COLO668 (cell line): ENCODE measurements around the gene FBXL14.

Experiments used
- DNase-seq: peaks from one replicate; lab custom pipeline; 2025; ENCODE audit not compliant: unreplicated experiment; lab: John Stamatoyannopoulos, UW

The FBXL14 gene

DNA sequence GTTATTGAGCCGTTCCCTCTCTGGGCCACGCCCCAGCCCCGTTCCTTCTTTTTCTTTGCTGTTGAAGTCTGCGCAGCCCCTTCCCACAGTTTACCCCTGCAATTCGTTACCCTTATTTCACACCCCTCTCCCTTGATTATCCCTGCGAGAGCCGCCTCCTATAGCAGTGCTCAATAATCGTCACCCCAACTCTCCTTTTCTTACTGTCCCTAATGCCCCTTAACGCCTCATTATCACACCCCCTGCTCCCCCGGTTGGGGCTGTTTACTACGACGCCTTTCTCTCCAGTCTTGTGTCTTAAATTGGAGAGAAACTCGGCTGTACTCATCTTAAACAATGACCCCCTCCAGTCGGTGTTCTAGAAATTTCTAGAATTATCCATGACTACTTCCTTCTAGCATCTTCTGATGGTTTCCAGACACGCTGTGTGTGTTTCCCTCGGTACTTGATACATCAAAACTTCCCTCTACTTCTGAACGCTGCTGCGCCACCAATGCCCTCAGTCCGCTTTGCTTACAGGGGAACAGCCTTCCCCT lies 713 bp upstream of the FBXL14 start:
- DNase-seq, result no peak

DNA sequence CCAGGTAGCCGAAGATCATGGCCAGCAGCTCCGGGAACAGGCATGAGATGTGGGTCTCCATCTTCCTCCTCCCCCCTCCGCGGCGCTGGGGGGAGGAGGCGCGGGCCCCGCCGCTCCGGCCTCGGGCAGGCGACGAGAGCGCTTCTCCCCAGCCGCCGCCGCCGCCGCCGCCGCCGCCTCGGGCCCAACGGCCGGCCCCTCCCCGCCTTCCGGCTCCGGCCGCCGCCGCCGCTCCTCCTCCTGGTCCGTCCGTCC lies 448 bp downstream of the FBXL14 start:
- no peak for DNase-seq

DNA sequence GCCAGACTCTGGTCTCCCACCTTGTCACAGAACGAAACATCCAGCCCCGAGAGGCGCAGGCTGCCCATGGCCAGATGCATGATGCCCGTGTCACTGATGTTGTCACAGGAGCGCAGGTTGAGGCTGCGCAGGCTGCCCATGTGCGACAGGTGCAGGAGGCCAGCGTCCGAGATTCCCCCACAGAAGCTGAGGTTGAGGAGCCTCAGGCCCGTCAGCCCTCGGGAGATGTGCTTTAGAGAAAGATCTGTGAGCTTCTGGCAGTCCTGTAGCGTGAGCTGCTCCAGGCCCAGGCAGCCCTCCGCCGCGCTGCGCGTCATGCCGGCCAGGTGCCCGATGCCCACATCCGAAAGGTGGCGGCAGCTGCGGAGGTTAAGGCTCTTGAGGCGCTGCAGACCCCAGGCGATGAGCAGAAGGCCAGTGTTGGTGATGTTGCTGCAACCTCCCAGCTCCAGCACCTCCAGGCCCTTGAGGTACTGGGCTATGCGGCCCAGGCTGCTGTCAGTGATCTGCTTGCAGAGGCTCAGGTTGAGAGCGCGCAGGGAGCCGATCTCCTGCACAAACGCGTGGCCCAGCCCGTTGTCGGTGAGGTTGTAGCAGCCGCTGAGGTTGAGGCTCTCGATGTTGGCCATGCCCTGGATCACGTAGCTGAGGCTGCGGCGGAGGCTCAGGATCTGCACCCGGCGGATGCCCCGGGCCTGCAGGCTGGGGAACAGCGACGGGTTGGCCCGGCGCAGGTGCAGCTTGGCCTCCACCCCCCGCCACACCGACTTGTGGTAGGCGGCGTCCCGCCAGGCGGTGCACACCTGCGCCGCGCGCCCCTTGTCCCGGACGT lies 991 bp downstream of the FBXL14 start:
- DNase-seq, result peak; percentile 89

DNA sequence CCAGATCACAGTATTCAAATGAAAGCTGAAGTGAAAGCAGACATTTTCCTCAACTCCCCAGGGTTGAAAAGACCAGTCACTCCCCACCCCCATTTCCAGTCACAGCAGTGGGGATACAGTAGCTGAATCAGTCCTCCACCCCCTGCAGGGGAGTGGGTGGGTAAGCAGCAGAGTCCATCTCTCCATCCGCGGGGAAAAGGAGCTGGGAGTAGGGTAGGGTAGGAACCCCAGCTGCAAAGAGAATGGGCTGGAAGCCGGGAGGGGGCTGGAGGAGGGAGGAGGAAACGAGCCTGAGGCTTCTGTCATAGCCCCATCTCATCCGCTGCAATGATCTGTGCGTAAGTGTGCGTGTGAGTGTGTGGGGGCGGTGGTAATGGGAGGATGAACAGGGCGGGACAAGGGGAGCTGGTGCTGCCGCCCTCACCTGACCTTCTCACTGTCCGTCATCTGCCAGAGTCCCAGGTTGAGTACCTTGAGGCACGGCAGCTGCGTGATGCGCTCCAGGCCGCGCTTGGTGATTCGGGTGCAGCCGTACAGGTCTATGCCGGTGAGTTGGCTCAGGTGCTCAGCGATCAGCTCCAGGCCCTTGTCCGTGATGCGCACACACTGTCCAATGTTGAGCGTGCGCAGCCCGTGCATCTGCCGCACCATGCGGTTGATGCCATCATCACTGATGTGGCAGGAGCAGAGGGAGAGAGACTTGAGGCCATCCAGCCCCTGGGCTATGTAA lies 1.8 kb downstream of the FBXL14 start:
- DNase-seq, result peak; percentile 75

DNA sequence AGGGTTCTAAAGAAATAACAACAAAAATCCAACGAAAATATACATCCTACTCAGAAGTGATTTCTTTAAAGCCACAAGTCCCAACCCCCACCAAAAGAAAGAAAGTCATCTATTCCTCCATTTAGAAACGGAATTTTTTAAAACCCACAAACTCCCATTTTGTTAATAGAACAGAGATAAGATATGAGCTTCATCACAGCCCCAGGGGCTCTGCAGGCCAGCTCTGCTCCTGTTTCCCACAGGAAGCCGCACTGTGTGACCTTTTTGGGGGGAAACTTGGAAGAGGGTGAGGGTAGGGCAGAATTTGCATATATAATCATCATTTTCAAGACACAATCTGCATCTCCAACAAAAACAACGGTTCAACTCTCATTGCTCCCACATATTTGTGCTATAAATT lies 2.8 kb downstream of the FBXL14 start:
- no peak for DNase-seq

DNA sequence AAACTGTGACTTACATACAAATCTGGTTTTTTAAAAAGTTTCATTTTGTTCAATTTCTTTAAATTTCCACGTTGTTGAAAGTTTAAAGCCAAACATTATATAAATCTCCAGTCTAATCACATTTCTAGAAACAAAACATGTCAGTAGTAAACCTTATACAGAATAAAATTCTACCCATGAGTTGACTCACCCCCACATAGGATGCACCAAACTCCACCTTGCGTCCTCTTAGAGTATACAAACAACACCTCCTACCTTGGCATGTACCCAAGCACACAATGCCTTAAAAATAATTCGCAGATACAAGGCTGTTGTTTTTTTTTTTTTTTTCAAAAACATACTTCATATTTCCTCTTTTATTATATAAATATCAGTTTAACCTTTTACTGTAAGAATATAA lies 3.3 kb downstream of the FBXL14 start:
- no peak for DNase-seq

DNA sequence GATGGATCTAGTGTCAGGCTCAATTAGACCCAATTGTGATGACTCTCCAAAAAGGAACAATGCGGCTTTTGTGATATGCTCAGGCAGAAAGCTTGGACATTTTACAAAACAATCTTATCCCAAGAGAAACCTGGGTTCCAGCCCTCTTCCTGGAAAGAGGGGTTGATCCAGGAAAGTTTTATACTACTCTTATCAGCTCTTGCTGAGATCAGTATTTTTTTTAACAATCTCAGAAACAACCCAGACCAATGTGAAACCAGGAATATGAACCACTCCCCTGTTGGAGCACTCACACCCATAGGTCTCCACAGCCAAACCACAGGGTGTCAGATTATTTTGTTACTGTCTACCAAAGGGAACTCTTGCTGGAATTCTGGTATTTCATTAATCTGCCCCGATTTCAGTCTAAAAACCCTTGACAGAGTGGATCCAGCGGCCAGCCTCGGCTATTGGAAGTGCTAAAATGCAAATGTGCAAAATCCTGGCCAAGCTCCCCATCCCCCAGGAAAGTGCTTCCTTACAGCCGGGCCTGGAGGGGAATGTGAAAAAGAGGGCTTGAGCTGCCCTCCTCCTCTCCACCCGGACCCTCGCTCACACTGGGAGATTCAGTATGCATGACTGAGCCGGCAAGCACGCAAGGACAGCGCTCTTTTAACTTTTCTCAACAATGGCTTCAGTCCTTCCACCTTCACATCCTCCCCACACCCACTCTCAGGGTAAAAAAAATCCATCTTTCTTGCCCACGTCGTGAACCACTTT lies 4.0 kb downstream of the FBXL14 start:
- DNase-seq, result no peak

DNA sequence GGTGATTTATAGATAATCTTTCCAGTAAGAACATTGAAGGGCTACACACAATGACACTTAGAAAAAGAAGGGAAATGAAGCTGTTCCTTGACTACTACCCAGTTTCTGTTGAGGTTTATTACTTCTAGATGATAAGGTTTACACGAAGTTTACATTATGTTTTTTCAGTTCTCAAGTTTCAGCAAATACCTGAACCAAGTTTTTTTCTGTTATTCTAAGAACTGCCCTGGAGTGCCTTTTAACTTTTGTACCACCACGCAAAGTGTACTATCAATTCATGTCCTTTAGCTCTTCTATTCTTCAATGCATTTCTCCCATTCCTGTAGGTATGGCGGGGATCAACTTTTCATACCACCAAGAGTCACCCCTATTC lies 5.8 kb downstream of the FBXL14 start:
- no peak for DNase-seq

DNA sequence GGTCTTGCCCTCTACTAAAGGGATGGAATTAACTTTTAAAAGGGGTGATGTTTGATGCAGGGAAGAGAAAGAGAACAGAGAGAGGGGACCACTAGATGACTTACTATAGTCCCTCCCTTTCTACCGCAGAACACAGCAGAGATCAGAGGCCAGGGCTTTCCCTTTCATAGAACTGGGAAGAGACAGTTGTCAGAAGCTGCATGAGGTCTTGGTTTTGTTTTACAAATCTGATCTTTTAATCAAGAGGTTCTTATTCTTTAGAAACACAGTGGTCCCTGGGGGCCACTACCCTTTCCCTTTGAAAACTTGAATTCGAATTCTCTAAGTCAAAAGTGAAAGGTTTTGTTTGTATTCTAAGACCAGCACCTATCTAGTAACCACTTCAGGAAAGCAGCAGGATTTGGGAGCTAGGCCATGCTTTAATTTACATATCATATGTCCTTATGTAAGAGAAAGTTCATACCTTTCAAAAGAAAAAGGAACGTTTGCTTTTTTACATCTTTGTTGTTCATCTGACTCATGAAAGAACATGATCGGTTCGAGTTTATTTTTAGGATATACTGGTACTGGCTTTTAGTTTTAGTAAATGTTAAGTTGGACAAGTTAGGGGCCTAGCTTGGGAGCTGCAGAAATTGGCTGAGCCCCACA lies 6.3 kb downstream of the FBXL14 start:
- no peak for DNase-seq

DNA sequence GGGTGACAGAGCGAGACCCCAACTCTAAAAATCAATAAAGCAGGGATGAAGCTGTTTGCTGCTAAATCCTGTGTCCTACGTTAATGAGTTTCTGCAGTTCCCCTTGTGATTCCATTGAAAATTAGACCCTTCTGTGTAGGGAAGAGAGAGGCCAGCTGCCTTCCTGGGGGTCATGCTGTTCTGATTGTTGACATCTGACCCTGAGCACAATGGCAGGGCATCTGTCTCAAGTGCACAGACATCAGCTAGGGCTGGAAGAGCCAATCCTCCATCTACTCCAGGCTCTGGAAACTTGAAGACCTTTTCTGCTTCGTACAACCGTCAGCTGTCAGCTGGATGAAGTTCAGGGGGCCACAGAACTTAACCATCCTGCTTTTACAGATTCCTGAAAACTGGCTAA lies 10.1 kb downstream of the FBXL14 start:
- no peak for DNase-seq

DNA sequence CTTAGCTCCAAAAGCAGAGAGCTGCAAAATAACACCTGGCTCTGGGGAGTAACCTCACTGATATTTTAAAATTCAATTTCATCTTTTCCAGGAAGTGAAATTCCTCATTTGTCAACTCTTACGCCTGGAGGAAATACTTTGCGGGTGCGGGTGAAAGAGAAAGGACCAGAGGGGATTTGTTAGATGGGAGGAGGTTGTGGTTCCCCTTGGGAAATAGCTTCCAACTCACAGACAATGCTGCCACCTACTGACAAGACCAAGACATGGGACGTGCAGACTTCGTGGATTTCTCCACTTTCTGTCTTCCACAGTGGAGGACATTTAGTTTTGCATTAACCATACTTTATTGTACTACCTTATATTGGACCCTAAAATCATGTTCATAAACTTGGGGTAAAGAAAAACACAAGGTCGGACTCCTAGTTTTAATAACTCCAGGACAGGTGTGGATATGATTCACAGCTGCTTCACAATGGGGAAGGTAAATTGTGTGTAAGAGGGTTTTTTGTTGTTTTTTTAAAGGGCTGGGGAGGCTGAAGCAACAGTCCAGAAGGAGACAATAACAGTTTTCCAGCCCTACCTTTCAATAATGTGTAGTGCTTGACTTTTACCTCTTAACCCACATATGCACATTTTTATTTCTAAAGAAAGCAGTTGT lies 10.8 kb downstream of the FBXL14 start:
- DNase-seq, result peak; percentile 73

DNA sequence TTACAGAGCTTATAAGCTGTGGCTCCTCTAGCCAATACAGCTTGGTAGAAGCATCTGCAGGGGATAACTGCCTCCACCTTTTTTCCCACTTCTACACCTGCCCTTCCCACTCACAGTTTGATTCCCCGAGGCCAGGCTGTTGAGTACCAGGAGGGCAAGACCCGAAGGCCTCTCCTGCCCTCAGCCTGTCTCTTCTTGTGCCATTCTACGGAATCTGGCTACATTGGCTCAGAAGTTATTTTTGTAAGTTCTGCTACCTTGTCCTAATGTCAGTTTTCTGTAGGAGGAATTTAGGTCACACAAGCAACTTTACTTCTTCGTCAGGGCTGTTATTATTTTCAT lies 11.7 kb downstream of the FBXL14 start:
- no peak for DNase-seq

DNA sequence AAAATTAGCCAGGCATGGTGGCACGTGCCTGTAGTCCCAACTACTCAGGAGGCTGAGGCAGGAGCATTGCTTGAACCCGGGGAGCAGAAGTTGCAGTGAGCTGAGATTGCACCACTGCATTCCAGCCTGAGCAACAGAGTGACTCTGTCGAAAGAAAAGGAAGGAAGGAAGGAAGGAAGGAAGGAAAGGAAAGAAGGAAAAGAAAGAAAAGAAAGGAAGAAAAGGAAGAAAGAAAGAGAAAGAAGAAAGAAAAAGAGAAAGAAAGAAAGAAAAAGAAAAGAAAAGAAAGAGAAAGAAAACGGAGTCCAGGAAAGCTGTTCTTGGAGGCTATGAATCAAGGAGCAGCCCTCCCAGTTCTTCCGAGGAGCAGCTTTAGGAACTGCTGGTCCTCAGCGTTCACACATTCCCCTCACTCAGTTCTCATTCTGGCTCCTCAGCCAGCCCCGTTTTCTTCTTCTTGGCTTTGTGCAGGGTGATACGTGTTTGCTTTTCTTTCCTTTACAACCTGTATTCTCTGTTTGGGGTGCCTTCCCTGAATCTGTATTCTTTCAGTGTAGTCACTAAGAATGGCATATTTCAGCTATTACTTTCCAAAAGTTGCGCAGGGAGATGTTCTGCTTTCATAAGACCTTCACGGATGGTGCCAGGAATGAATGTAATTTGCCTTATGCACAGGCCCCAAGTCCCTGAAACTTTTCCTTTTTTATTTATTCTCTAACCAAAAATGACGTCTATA lies 12.2 kb downstream of the FBXL14 start:
- DNase-seq, result no peak

DNA sequence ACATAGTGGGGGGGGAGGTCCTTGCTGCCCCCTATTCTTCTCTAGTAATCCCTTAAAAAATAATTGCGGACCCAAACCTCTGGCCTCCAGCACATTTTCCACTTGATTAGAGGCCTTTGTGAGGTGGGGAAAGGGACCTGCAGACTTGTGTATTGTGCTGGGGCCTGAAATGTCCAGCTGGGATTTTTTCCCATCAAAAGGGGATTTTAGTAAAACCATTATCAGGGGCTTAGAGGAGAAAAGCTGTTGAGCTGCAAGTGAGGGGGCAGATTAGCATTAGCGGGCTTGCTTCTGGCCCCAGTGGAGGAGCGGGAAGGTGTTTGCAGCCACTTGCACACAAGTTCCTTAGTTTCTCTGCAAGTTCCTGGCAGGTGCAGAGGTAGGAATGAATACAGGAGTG lies 13.9 kb downstream of the FBXL14 start:
- no peak for DNase-seq

DNA sequence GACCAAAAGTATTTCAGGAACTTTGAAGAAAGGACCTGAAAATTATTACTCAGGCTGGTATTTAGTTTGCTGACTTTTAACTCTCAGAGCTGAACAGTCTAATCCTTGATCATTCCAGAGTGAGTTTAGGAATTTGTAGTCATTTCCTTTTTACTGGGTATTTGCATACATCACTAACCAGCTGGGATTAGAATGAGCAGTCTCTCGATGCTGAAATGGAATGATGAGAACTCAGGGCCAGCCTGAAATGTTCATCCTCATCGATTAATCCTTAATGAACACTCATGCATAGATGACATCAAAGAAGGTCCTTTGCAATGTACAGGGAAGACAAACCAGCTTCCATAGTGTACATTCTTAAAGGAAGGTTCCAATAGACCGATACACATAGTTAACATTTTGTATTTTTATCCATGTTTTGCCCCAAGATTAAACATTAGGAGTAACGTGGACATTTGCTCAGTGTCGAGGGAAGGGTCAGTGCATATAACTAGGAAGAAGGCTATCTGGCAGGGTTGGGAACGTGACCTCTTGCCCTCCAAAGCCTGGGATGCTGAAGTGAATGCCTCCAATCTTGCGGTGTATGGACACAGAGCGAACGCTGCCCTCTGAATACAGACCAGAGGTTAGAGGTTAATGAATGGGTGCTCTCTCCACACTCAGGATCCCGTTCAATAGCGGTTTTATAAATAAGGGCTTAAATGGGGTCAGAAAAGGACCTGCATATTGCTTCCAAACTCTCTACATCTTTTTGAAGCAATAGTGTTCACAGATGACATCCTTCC lies 14.5 kb downstream of the FBXL14 start:
- no peak for DNase-seq

DNA sequence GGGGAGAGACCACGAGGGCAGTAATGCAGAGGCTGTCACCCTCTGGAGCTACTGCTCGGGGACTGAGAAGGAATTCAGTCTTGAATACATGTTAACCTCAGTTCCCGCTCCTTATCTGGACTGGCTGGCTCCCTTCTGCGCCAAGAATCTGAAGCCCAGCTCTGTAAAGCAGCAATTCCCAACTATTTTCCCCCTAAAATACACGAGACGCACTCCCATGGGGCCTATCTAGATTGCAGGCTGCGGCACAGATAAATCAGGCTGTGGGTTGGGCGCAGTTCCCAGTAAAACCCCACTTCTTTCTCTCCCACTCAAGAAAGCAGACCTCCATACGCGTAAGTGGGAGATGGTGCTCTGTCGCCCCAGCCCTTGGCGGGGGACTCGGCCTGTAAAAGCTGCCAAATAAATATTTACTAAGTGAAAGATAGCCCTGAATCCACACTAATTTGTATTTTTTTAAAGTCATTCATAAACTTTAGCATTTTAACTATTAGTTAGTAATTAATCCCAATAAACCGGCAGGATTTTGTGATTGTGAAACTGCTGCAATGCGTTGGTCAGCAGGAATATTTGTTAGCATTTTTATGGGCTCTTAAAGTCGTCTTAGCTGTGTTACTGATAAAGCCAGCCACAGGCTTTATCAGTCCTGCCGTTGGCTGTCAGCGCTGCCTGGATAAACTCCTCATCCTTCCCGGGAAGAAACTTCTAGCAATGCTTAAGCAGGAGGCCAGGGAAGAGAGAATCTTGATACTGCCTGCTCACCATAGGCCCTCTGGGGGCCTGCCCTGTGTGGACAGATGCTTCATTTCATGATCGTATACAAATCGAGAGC lies 17.8 kb downstream of the FBXL14 start:
- no peak for DNase-seq

DNA sequence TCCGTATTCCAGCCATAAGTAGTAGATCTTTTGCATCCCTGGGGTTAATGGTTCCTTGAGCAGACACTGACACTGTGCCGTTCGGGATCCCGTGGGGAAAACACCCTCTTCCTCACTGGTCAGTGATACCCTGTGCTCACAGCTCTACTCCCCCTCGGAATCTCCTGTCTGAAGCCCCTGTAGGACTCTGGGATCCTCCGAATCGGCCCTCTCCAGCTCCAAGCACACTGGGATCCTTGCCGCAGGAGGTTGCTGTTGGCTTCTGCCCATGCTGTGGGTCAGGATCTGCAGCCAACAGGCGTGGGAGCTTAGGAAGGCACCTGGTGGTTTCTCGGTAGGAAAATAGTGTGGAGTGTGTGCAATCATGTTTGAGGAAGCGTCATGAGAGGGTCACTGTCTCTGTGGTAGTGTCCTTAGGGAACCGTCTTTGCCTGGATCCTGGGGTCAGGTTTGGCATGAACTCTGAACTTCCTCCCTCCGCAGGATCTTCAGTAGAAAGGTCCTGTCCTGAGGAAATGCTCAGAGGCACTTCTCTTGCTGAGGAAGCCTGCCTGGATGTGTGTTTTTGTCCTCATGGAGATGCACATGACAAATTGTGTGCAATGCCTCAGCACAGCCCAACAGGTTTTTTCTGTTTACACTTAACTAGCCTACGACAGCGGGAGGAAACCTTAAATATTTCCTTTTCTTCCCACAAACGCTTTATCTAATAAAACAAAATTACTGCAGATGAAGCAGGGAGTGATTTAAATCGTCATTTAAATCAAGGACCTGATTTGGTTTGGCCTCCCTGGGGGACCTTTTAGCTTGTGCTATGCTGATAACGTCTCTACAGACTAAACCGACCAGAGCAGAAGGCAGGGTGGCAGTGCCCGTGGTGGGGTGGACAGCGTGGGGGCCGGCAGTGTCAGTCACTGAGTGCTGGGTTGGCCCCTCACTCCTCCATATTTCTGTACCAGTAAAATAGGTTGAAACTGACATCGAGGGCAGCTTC lies 18.7 kb downstream of the FBXL14 start:
- no peak for DNase-seq
